Ammon's horn (tissue), 1 donor: ENCODE measurements around the gene AASS.

Experiments
- DNase-seq: peaks from one replicate; pipeline ENCODE4 v3.0.0-alpha.2; 2016; ENCODE audit warnings: low spot score

Gene AASS

DNA sequence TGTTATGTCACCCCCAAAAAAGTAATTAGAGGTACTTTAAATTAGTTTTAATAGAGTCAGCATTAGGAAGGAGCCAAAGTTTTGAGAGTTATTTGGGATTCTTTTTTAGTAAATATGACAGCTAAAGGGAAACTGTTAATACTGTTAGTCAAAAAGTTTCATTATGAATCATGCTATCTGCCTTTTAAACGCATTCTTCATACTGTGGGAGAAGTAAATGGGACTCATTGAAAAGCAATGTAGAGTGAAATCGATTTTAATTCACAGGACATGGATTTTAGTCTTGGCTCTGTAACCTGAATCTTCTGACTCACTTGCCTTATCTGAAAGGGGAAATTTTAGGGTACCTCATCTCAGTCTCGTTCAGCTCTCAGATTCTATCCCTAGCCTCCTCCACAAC is 105.1 kb downstream of the AASS start:
- DNase-seq: no peak

DNA sequence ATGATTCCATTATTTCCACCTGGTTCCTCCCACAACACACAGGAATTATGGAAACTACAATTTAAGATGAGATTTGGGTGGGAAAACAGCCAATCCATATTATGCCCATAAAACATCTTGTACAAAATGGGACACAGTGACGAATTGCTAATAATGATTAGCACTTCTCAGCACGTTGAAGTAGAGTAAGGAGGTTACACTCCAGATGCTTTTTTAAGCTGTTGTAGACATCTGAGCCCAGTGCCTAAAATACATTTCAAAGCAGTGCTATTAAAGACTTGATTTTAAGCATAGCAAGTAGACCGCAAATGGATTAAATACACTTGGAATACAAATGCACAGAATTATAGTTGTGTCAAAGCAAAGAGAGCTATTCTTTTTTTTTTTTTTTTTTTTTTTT is 105.9 kb downstream of the AASS start:
- no peak for DNase-seq

DNA sequence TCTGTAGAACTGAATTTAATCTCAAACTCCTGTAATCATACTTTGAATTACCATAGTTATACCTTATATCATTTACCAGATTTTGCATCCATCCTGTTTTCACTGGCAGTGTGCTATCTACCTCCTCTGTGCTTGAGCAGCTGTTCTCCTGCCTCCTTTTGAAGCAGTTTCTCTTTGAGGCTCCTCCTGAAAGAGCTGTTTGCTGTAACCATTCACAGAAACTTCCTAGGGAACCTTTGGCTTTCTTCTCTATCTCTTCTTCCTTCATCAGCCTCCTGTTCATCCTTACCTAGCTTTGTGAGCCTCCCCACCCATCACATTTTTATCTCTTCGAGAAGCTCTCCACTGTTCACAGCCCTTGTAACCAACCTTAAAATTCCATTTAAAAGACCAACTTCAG is 108.2 kb downstream of the AASS start:
- no peak for DNase-seq

DNA sequence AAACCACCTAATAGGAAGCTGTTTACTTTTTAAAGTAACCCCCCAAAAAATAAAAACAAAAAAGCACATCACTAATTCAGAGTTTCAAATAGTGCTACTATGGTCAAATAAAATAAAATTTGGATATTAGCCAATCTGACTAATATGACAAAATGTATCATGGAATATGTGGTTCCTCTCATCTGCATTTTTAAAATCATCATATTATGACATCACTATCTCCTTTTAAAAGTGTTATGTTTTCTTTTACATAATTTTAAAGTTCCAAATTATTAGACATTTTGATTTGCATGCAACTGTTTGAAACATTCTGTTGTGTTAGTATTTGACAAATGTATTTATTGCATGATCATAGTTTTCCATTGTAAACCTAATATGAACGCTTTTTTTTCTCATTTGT is 110.4 kb downstream of the AASS start:
- no peak for DNase-seq

DNA sequence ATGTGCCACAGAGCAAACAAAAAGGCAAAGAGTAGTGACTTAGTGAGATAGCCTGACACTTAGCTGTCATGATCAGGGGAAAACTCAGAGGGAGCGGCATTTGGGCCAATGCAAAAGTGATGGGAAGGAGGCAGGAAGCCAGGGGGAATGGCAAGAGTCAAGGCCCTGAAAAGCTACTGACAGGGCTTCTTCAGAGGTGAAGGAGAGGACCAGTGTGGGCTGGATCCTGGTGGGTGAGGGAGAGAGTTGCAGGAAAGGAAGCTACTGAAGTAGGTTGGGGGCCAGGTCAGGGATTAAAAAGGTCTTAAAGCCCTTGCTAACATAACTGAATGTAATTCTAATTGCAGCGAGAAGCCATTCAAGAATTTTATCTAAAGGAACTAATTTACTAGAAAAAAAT is 117.0 kb downstream of the AASS start:
- DNase-seq: no peak
